Esophagus muscularis mucosa (tissue), 4 donors: Measurements from ENCODE around the gene PDCD1.

ENCODE experiments used
- CTCF ChIP-seq, 3 experiments: fragments of 200-600 bp in 2 of 3; fragments of 450-650 bp in 1 of 3; sonication (generic) in 2 of 3; IDR thresholded peaks; one replicate each; pipeline ENCODE4 v1.5.1; 2017 to 2019; ENCODE audit warnings: antibody characterized with exemption in 3 of 3, mild to moderate bottlenecking in 2 of 3, moderate library complexity in 1 of 3
- EP300 ChIP-seq: sonication (generic); formaldehyde crosslinking; IDR thresholded peaks from one replicate; pipeline ENCODE4 v1.6.1; 2017; ENCODE audit warnings: antibody characterized with exemption
- POLR2A ChIP-seq: fragments of 450-650 bp; IDR thresholded peaks from one replicate; pipeline ENCODE4 v1.6.1; 2017; ENCODE audit warnings: antibody characterized with exemption, moderate library complexity, mild to moderate bottlenecking, low read depth

- TF ChIP-seq CTCF (IDR thresholded peaks at IDR 0.05) = no peak
- no peak for TF ChIP-seq POLR2A
- TF ChIP-seq EP300 = no peak
Observed at GRCh38 chr2:241861264-241861663, 2.6 kb upstream of the PDCD1 start.
